Fibroblast of pulmonary artery (primary cell): ENCODE results near the gene MAP2.

Source experiments
- DNase-seq: peaks from one replicate; pipeline ENCODE4 v3.0.0-alpha.2; 2010; ENCODE audit warnings: low read depth
- H3K4me3 ChIP-seq: replicated peaks from 2 replicates; pipeline ENCODE4 v1.5.1; 2011; ENCODE audit warnings: low read depth, mild to moderate bottlenecking, control low read depth, low read length, moderate library complexity
- TF ChIP-seq, protein P1 (sequence below): IDR thresholded peaks from 2 replicates; pipeline ENCODE4 v1.5.1; 2011; ENCODE audit warnings: mild to moderate bottlenecking, control low read depth, low read length, inconsistent platforms; ENCODE audit errors: missing control alignments

MAP2 gene

GRCh38 chr2:209671020-209671680 is 247.3 kb downstream of the MAP2 start:
- TF ChIP-seq, protein P1, sequence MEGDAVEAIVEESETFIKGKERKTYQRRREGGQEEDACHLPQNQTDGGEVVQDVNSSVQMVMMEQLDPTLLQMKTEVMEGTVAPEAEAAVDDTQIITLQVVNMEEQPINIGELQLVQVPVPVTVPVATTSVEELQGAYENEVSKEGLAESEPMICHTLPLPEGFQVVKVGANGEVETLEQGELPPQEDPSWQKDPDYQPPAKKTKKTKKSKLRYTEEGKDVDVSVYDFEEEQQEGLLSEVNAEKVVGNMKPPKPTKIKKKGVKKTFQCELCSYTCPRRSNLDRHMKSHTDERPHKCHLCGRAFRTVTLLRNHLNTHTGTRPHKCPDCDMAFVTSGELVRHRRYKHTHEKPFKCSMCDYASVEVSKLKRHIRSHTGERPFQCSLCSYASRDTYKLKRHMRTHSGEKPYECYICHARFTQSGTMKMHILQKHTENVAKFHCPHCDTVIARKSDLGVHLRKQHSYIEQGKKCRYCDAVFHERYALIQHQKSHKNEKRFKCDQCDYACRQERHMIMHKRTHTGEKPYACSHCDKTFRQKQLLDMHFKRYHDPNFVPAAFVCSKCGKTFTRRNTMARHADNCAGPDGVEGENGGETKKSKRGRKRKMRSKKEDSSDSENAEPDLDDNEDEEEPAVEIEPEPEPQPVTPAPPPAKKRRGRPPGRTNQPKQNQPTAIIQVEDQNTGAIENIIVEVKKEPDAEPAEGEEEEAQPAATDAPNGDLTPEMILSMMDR: no peak
- DNase-seq: no peak
- H3K4me3 ChIP-seq: no peak overlapping the region

DNA sequence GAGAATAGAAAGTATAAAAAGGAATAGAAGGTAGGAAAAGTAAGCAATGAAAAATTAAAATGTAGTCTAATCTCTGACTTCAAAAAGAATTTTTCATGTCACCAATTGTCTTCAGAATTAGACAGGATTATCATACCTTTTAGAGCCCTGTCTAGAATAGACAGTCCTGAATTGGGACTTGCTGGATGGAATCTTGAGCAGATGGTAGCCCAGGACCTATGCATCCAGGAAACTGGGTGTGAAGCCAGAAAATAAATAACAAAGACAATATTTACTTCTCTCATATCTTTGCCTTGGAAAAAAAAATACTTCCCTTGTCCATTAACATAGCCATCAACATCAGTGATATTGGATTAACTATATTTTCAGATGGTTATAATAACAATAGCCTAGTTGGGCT is 250.0 kb downstream of the MAP2 start:
- DNase-seq: no peak
- no peak overlapping the region for H3K4me3 ChIP-seq
- TF ChIP-seq, protein P1: no peak

- no peak for DNase-seq
- TF ChIP-seq, protein P1: no peak
- no peak overlapping the region for H3K4me3 ChIP-seq
Observed at GRCh38 chr2:209680596-209680995, 256.7 kb downstream of the MAP2 start.

DNA sequence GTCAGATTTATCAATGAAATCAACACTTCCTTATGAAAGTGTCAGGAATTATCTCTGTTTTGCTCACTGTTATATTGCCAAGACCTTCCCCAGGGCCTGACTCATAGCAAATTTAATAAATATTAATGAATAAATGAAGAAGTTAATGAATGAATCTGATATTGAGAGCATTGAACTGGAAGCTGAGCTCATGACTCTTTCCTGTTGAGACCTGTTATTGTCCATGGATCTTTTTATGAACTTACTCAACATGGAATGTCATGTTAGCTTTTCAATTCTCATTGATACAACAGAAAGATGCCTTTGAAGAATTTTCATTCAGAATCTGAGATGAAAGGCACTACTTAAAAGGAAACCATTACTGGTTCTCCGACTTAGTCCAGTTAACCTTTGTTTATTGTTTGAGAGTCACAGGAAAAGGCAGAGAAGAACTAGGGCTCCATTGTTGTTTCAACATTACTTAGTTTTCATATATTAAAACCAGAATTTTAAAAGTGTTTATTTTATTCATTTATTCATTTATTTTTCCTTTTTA is 257.4 kb downstream of the MAP2 start:
- H3K4me3 ChIP-seq: no peak overlapping the region
- no peak for DNase-seq
- TF ChIP-seq, protein P1: no peak

GRCh38 chr2:209682646-209683045 is 258.8 kb downstream of the MAP2 start:
- TF ChIP-seq, protein P1: no peak
- no peak for DNase-seq
- H3K4me3 ChIP-seq: no peak overlapping the region

- H3K4me3 ChIP-seq: no peak overlapping the region
- TF ChIP-seq, protein P1: no peak
- no peak for DNase-seq
Observed at GRCh38 chr2:209685340-209685739, 261.5 kb downstream of the MAP2 start.

DNA sequence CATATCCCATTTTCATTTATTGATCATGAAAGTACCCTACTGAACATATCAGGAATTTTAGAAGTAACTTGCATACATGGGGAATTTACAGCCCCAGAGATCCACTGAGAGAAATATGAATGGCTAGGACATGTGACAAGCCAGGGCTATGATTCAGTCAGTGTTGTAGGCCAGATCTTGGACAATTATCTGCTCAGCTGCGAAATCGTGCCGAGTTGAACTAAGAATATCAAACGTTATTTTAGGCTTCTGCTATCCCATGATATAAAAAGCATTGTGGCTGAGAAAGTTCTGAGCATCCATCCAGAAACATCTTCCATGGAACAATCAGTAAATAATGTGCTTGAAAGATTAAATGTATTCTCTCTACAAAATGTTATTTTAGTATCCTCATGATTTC is 262.1 kb downstream of the MAP2 start:
- DNase-seq: peak; percentile 6
- TF ChIP-seq, protein P1: no peak
- no peak overlapping the region for H3K4me3 ChIP-seq
